ENCODE data around the gene SHKBP1.

The SHKBP1 gene

GRCh38 chr19:40594657-40595091, 18.0 kb downstream of the SHKBP1 start (continued):
- TF ChIP-seq ZBTB11 (tag by site-specific recombination; conservative IDR thresholded peaks at IDR 0.05; ENCODE audit: low read depth) (no peak), ZBTB20 (tag by site-specific recombination; IDR thresholded peaks at IDR 0.05) (peak; percentile 31; the same call in 1 of the 2 replicates), ZNF404 (tag by site-specific recombination; IDR thresholded peaks at IDR 0.05) (no peak), SCRT1 (tag by site-specific recombination; IDR thresholded peaks at IDR 0.05; ENCODE audit: borderline replicate concordance) (no peak), RBAK (tag by site-specific recombination; IDR thresholded peaks at IDR 0.05) (no peak), ZNF214 (tag by site-specific recombination; IDR thresholded peaks at IDR 0.05; ENCODE audit: borderline replicate concordance) (no peak), PBX3 (CRISPR knock-in tag; IDR thresholded peaks at IDR 0.05) (no peak), CTCF (tag by site-specific recombination; IDR thresholded peaks at IDR 0.05) (peak; percentile 19; the same call in 1 of the 2 replicates), ZNF596 (tag by site-specific recombination; IDR thresholded peaks at IDR 0.05) (no peak), ZNF544 (tag by site-specific recombination; IDR thresholded peaks at IDR 0.05) (no peak), ZNF707 (tag by site-specific recombination; IDR thresholded peaks at IDR 0.05) (no peak), ZNF239 (tag by site-specific recombination; IDR thresholded peaks at IDR 0.05) (no peak), ZNF341 (tag by site-specific recombination; IDR thresholded peaks at IDR 0.05; ENCODE audit: low read depth) (no peak), ZNF785 (tag by site-specific recombination; IDR thresholded peaks at IDR 0.05) (no peak), ZNF514 (tag by site-specific recombination; IDR thresholded peaks at IDR 0.05) (no peak), ZNF10 (tag by site-specific recombination; IDR thresholded peaks at IDR 0.05) (peak; percentile 19; the same call in 1 of the 2 replicates), ZBTB17 (tag by site-specific recombination; IDR thresholded peaks at IDR 0.05) (0 out of 2 replicates have a peak, but pooled peaks have one; percentile 28), ZNF148 (tag by site-specific recombination; IDR thresholded peaks at IDR 0.05; ENCODE audit: borderline replicate concordance) (no peak), ZNF423 (tag by site-specific recombination; IDR thresholded peaks at IDR 0.05) (no peak), KLF16 (tag by site-specific recombination; IDR thresholded peaks at IDR 0.05) (0 out of 2 replicates have a peak, but pooled peaks have one; percentile 46)
- TF ChIP-seq, protein P1, sequence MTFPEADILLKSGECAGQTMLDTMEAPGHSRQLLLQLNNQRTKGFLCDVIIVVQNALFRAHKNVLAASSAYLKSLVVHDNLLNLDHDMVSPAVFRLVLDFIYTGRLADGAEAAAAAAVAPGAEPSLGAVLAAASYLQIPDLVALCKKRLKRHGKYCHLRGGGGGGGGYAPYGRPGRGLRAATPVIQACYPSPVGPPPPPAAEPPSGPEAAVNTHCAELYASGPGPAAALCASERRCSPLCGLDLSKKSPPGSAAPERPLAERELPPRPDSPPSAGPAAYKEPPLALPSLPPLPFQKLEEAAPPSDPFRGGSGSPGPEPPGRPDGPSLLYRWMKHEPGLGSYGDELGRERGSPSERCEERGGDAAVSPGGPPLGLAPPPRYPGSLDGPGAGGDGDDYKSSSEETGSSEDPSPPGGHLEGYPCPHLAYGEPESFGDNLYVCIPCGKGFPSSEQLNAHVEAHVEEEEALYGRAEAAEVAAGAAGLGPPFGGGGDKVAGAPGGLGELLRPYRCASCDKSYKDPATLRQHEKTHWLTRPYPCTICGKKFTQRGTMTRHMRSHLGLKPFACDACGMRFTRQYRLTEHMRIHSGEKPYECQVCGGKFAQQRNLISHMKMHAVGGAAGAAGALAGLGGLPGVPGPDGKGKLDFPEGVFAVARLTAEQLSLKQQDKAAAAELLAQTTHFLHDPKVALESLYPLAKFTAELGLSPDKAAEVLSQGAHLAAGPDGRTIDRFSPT (tag by site-specific recombination; IDR thresholded peaks at IDR 0.05) = peak; percentile 70
- TF ChIP-seq, protein P2, sequence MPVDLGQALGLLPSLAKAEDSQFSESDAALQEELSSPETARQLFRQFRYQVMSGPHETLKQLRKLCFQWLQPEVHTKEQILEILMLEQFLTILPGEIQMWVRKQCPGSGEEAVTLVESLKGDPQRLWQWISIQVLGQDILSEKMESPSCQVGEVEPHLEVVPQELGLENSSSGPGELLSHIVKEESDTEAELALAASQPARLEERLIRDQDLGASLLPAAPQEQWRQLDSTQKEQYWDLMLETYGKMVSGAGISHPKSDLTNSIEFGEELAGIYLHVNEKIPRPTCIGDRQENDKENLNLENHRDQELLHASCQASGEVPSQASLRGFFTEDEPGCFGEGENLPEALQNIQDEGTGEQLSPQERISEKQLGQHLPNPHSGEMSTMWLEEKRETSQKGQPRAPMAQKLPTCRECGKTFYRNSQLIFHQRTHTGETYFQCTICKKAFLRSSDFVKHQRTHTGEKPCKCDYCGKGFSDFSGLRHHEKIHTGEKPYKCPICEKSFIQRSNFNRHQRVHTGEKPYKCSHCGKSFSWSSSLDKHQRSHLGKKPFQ (tag by site-specific recombination; IDR thresholded peaks at IDR 0.05) = no peak
- TF ChIP-seq, protein P3, sequence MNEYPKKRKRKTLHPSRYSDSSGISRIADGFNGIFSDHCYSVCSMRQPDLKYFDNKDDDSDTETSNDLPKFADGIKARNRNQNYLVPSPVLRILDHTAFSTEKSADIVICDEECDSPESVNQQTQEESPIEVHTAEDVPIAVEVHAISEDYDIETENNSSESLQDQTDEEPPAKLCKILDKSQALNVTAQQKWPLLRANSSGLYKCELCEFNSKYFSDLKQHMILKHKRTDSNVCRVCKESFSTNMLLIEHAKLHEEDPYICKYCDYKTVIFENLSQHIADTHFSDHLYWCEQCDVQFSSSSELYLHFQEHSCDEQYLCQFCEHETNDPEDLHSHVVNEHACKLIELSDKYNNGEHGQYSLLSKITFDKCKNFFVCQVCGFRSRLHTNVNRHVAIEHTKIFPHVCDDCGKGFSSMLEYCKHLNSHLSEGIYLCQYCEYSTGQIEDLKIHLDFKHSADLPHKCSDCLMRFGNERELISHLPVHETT (tag by site-specific recombination; IDR thresholded peaks at IDR 0.05) = no peak
- TF ChIP-seq, protein P4, sequence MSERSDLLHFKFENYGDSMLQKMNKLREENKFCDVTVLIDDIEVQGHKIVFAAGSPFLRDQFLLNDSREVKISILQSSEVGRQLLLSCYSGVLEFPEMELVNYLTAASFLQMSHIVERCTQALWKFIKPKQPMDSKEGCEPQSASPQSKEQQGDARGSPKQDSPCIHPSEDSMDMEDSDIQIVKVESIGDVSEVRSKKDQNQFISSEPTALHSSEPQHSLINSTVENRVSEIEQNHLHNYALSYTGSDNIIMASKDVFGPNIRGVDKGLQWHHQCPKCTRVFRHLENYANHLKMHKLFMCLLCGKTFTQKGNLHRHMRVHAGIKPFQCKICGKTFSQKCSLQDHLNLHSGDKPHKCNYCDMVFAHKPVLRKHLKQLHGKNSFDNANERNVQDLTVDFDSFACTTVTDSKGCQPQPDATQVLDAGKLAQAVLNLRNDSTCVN (tag by site-specific recombination; optimal IDR thresholded peaks at IDR 0.05) = no peak
